SK-N-SH treated with all-trans-retinoic acid at 6 μM for 48 hours (cell line): ENCODE measurements around the gene FER.
"Not testable (repeated sequence)": the region's sequence is repeated elsewhere in the genome, so short reads cannot be mapped to it uniquely, and the experiment has no call there.

Experiments
- ATAC-seq: fragments of 200-7000 bp; cut with Tn5 transposase; 3 replicates; pipeline ENCODE4 v1.9.1; 2020; ENCODE audit warnings: mild to moderate bottlenecking, moderate library complexity
- ARNTL ChIP-seq: fragments of 450-650 bp; formaldehyde crosslinking; IDR thresholded peaks from 2 replicates; pipeline ENCODE4 v1.5.0; 2020; ENCODE audit warnings: low read depth, mild to moderate bottlenecking, moderate library complexity, borderline replicate concordance
- BACH2 ChIP-seq: fragments of 250-450 bp; sonication (Bioruptor Pico); IDR thresholded peaks from 2 replicates; pipeline ENCODE4 v1.9.0; 2021; ENCODE audit warnings: mild to moderate bottlenecking, borderline replicate concordance
- CREB5 ChIP-seq: fragments of 250-450 bp; sonication (Bioruptor Pico); IDR thresholded peaks from 2 replicates; pipeline ENCODE4 v1.5.1; 2020; ENCODE audit warnings: low read depth, mild to moderate bottlenecking, moderate library complexity
- CSDC2 ChIP-seq: fragments of 250-450 bp; sonication (Bioruptor Pico); IDR thresholded peaks from 2 replicates; pipeline ENCODE4 v1.5.0; 2020; ENCODE audit warnings: mild to moderate bottlenecking, moderate library complexity
- CSRNP3 ChIP-seq: fragments of 250-450 bp; sonication (Bioruptor Pico); IDR thresholded peaks from 2 replicates; pipeline ENCODE4 v1.5.1; 2021; ENCODE audit warnings: mild to moderate bottlenecking, moderate library complexity
- GLIS3 ChIP-seq: fragments of 250-450 bp; sonication (Bioruptor Pico); IDR thresholded peaks from 2 replicates; pipeline ENCODE4 v1.5.0; 2020; ENCODE audit warnings: mild to moderate bottlenecking, moderate library complexity
- ISL1 ChIP-seq: fragments of 250-450 bp; sonication (Bioruptor Pico); IDR thresholded peaks from 2 replicates; pipeline ENCODE4 v2.1.2; 2022; ENCODE audit warnings: mild to moderate bottlenecking, moderate library complexity
- OSR1 ChIP-seq: fragments of 250-450 bp; sonication (Bioruptor Pico); IDR thresholded peaks from 2 replicates; pipeline ENCODE4 v1.8.0; 2022; ENCODE audit warnings: moderate library complexity, mild to moderate bottlenecking, inconsistent platforms
- PATZ1 ChIP-seq: fragments of 250-450 bp; sonication (Bioruptor Pico); IDR thresholded peaks from 2 replicates; pipeline ENCODE4 v1.8.0; 2020; ENCODE audit warnings: mild to moderate bottlenecking, moderate library complexity, borderline replicate concordance
- POU6F1 ChIP-seq: fragments of 250-450 bp; sonication (Bioruptor Pico); IDR thresholded peaks from 2 replicates; pipeline ENCODE4 v1.8.0; 2021; ENCODE audit warnings: low read depth, mild to moderate bottlenecking, moderate library complexity, borderline replicate concordance
- PPARA ChIP-seq: fragments of 250-450 bp; sonication (Bioruptor Pico); IDR thresholded peaks from 2 replicates; pipeline ENCODE4 v1.5.0; 2020; ENCODE audit warnings: mild to moderate bottlenecking, borderline replicate concordance
- RARB ChIP-seq: fragments of 250-450 bp; sonication (Bioruptor Pico); IDR thresholded peaks from 2 replicates; pipeline ENCODE4 v1.8.0; 2021; ENCODE audit warnings: mild to moderate bottlenecking, moderate library complexity
- SNAI2 ChIP-seq: fragments of 250-450 bp; sonication (Bioruptor Pico); IDR thresholded peaks from 2 replicates; pipeline ENCODE4 v1.5.0; 2020; ENCODE audit warnings: mild to moderate bottlenecking, moderate library complexity
- TCF4 ChIP-seq: fragments of 250-450 bp; sonication (Bioruptor Pico); IDR thresholded peaks from 2 replicates; pipeline ENCODE4 v1.8.0; 2021; ENCODE audit warnings: mild to moderate bottlenecking, moderate library complexity, borderline replicate concordance
- TOX ChIP-seq: fragments of 250-450 bp; sonication (Bioruptor Pico); IDR thresholded peaks from 2 replicates; pipeline ENCODE4 v1.8.0; 2021; ENCODE audit warnings: mild to moderate bottlenecking, moderate library complexity, borderline replicate concordance
- TSHZ2 ChIP-seq: fragments of 250-450 bp; sonication (Bioruptor Pico); IDR thresholded peaks from 2 replicates; pipeline ENCODE4 v1.5.0; 2020; ENCODE audit warnings: mild to moderate bottlenecking, moderate library complexity
- ZC3H10 ChIP-seq: fragments of 250-450 bp; sonication (Bioruptor Pico); IDR thresholded peaks from 2 replicates; pipeline ENCODE4 v1.5.1; 2021; ENCODE audit warnings: mild to moderate bottlenecking, moderate library complexity
- ZFP3 ChIP-seq: fragments of 250-450 bp; sonication (Bioruptor Pico); IDR thresholded peaks from 2 replicates; pipeline ENCODE4 v1.5.0; 2020; ENCODE audit warnings: mild to moderate bottlenecking, moderate library complexity
- ZFP30 ChIP-seq: fragments of 450-650 bp; formaldehyde crosslinking; IDR thresholded peaks from 2 replicates; pipeline ENCODE4 v1.5.0; 2022; ENCODE audit warnings: mild to moderate bottlenecking, moderate library complexity
- ZNF565 ChIP-seq: fragments of 450-650 bp; formaldehyde crosslinking; conservative IDR thresholded peaks from 2 replicates; pipeline ENCODE4 v1.5.0; 2020; ENCODE audit warnings: low read depth, mild to moderate bottlenecking, moderate library complexity
- ZNF70 ChIP-seq: fragments of 450-650 bp; formaldehyde crosslinking; IDR thresholded peaks from 2 replicates; pipeline ENCODE4 v1.5.0; 2020; ENCODE audit warnings: mild to moderate bottlenecking, moderate library complexity
- ZNF8 ChIP-seq: fragments of 450-650 bp; formaldehyde crosslinking; IDR thresholded peaks from 2 replicates; pipeline ENCODE4 v1.5.0; 2020; ENCODE audit warnings: mild to moderate bottlenecking, moderate library complexity

Gene FER

GRCh38 chr5:109016300-109016699, 268.6 kb downstream of the FER start:
- no peak for TF ChIP-seq ZC3H10 (CRISPR knock-in tag)
- no peak for TF ChIP-seq RARB (CRISPR knock-in tag)
- TF ChIP-seq CSRNP3 (CRISPR knock-in tag): no peak
- TF ChIP-seq ZFP3 (CRISPR knock-in tag): peak; percentile 49; the same call in 1 of the 2 replicates
- TF ChIP-seq PATZ1: no peak
- TF ChIP-seq ISL1 (CRISPR knock-in tag): 0 out of 2 replicates have a peak, but pooled peaks have one; percentile 6
- no peak for ATAC-seq

- ATAC-seq: no peak
- TF ChIP-seq TSHZ2: no peak
- no peak for TF ChIP-seq ZNF70
- TF ChIP-seq ISL1 (CRISPR knock-in tag): no peak
- TF ChIP-seq CREB5: no peak
- no peak for TF ChIP-seq OSR1 (CRISPR knock-in tag)
- no peak for TF ChIP-seq ZFP30 (CRISPR knock-in tag)
- no peak for TF ChIP-seq TOX (CRISPR knock-in tag)
- TF ChIP-seq RARB (CRISPR knock-in tag): no peak
- TF ChIP-seq ZNF8 (CRISPR knock-in tag): no peak
- no peak for TF ChIP-seq ZNF565 (CRISPR knock-in tag)
- TF ChIP-seq PPARA (CRISPR knock-in tag): no peak
- no peak for TF ChIP-seq TCF4
- TF ChIP-seq POU6F1: no peak
- no peak for TF ChIP-seq BACH2 (CRISPR knock-in tag)
- no peak for TF ChIP-seq ZFP3 (CRISPR knock-in tag)
- TF ChIP-seq CSDC2 (CRISPR knock-in tag): no peak
- TF ChIP-seq GLIS3 (CRISPR knock-in tag): no peak
- TF ChIP-seq SNAI2 (CRISPR knock-in tag): no peak
- TF ChIP-seq ARNTL (CRISPR knock-in tag): no peak
Observed at GRCh38 chr5:109022056-109022455, 274.4 kb downstream of the FER start.

GRCh38 chr5:109025729-109026128, 278.0 kb downstream of the FER start:
- ATAC-seq: not testable (repeated sequence)
